Mucosa of descending colon (tissue), 3 donors: ENCODE results near the gene PAK1IP1. TPM values are rescaled to one million over a fixed set of nuclear protein-coding genes. Genes with fewer than 3 reads are reported as not detected.
"Not testable (repeated sequence)": the region's sequence is repeated elsewhere in the genome, so short reads cannot be mapped to it uniquely, and the experiment has no call there.

Experiments used
- ATAC-seq: fragments of 200-7000 bp; cut with Tn5 transposase; one replicate; pipeline ENCODE4 v1.9.1; 2020; ENCODE audit warnings: mild to moderate bottlenecking, moderate library complexity
- DNase-seq, 3 donors: peaks; one replicate each; pipeline ENCODE4 v3.0.0-alpha.2; 2020
- H3K36me3 ChIP-seq: fragments of 200-600 bp; one replicate; pipeline ENCODE4 v1.8.0; 2021; ENCODE audit warnings: low read depth, mild to moderate bottlenecking
- H3K4me1 ChIP-seq: fragments of 200-600 bp; one replicate; pipeline ENCODE4 v1.8.0; 2021; ENCODE audit warnings: low read depth, mild to moderate bottlenecking
- H3K4me3 ChIP-seq: fragments of 200-600 bp; one replicate; pipeline ENCODE4 v1.8.0; 2021; ENCODE audit warnings: mild to moderate bottlenecking
- H3K9me3 ChIP-seq: fragments of 200-600 bp; one replicate; pipeline ENCODE4 v1.8.0; 2021; ENCODE audit warnings: mild to moderate bottlenecking
- CTCF ChIP-seq: fragments of 200-600 bp; IDR thresholded peaks from one replicate; pipeline ENCODE4 v1.8.0; 2022; ENCODE audit warnings: antibody characterized with exemption, mild to moderate bottlenecking
- intact Hi-C, 2 donors: fragments of 100-400 bp; cut with DNase I in 1 of 2; cut with micrococcal nuclease in 1 of 2; formaldehyde crosslinking; loops; one replicate each; pipeline versions ENCODE4 v1.11.0 to v1.11.1; 2022; cut with DNase I, micrococcal nuclease
- long read RNA-seq, 2 donors: library from polyadenylated mRNA; unstranded; transcript quantifications; one replicate each; pipeline ENCODE4 v2.0.0, GENCODE V29; 2019 to 2021
- total RNA-seq, 3 donors: library from RNA; stranded (reverse); fragmentation: NEBNext Ultra II Directional in 2 of 3; extraction: Animal tissue kit (Norgen Biotek cat#: 25700) in 2 of 3; gene quantifications; one replicate each; pipeline versions ENCODE4 v1.2.1 to v1.2.4, GENCODE V29; 2021 to 2023
- donor health status: DM: no; HTN: no; CAD: no; lungs with moderate emphysema.
- donor health status: DM: no; HTN: no; CAD: no.
- donor health status: DM: no; HTN: yes; CAD: no.

The PAK1IP1 gene
- 10 to 100 TPM in 1 of 3 donors, 1 to 10 TPM in 2; 5.8 to 12.5 (median 9.8) TPM for total RNA-seq
- long read RNA-seq, donor 1, transcript PAK1IP1-201 (10 exons, 1,800 nt) = major isoform, 6 of 9 reads
- long read RNA-seq, donor 1, partial matches to known transcripts = 0 of 9 reads
- long read RNA-seq, donor 1, other reads (novel, unspliced or antisense) = 3 of 9 reads
- long read RNA-seq, donor 2, transcript PAK1IP1-201 (10 exons, 1,800 nt) = major isoform, 9 of 15 reads
- long read RNA-seq, donor 2, partial matches to known transcripts = 1 of 15 reads
- long read RNA-seq, donor 2, other reads (novel, unspliced or antisense) = 5 of 15 reads

- TF ChIP-seq CTCF = no peak
- DNase-seq = peak; percentile 92 to 96 (median 95)
- no peaks in the 10 kb centered on the region for H3K36me3 ChIP-seq
- H3K4me3 ChIP-seq = peak within 1 kb of the TSS; percentile 73
- H3K4me1 ChIP-seq = peaks cover 16% of the 10 kb centered on the region
- intact Hi-C loops = loop anchor here (5.0 to 10.0 kb wide), 2 partner anchors 182 to 190 kb away; no protein-coding TSS in a partner anchor
- ATAC-seq = peak; percentile 99
- H3K9me3 ChIP-seq = no peaks in the 10 kb centered on the region
These were observed at the start of gene PAK1IP1, which contains the start of gene C6orf52 for GRCh38 chr6:10694302-10695085. PAK1IP1 (plus strand) TSS chr6:10694972; CDS start chr6:10694986, 14 bp downstream. C6orf52 (minus strand) TSS chr6:10694616; CDS start chr6:10687550, 7,066 bp downstream.

GRCh38 chr6:10655508-10656055, 39.2 kb upstream of the PAK1IP1 start:
- intact Hi-C loops = no loop called here
- Histone ChIP-seq H3K4me1 (no peaks in the 10 kb centered on the region), H3K36me3 (no peaks in the 10 kb centered on the region), H3K4me3 (no peak overlapping the region), H3K9me3 (no peaks in the 10 kb centered on the region)
- no peak for TF ChIP-seq CTCF
- ATAC-seq = no peak
- no peak for DNase-seq

GRCh38 chr6:10658910-10659698, 35.7 kb upstream of the PAK1IP1 start:
- ATAC-seq (peak; percentile 9), DNase-seq (no peak)
- intact Hi-C loops = no loop called here
- TF ChIP-seq CTCF = no peak
- Histone ChIP-seq H3K4me3 (no peak overlapping the region), H3K4me1 (no peaks in the 10 kb centered on the region), H3K36me3 (no peaks in the 10 kb centered on the region), H3K9me3 (no peaks in the 10 kb centered on the region)

- intact Hi-C loops = no loop called here
- ATAC-seq = peak; percentile 65
- DNase-seq = peak in 2 of 3 donors; percentile 42 to 53
These were observed 34.9 kb upstream of the PAK1IP1 start for GRCh38 chr6:10659699-10660348.

GRCh38 chr6:10660431-10661191, 34.2 kb upstream of the PAK1IP1 start:
- ATAC-seq, H3K4me1 ChIP-seq, H3K4me3 ChIP-seq, H3K9me3 ChIP-seq, DNase-seq, intact Hi-C loops, H3K36me3 ChIP-seq: not testable (repeated sequence)

More at GRCh38 chr6:10659699-10660348, 34.9 kb upstream of the PAK1IP1 start:
- Histone ChIP-seq H3K9me3 (no peaks in the 10 kb centered on the region), H3K4me1 (no peaks in the 10 kb centered on the region), H3K36me3 (no peaks in the 10 kb centered on the region), H3K4me3 (no peak overlapping the region)
- TF ChIP-seq CTCF = no peak
